SK-N-SH treated with all-trans-retinoic acid at 6 μM for 48 hours (cell line): Measurements from ENCODE around the gene MRPL51.
"Not testable (repeated sequence)": the region's sequence is repeated elsewhere in the genome, so short reads cannot be mapped to it uniquely, and the experiment has no call there.

Experiments
- ATAC-seq: fragments of 200-7000 bp; cut with Tn5 transposase; 3 replicates; pipeline ENCODE4 v1.9.1; 2020; ENCODE audit warnings: mild to moderate bottlenecking, moderate library complexity
- ARNTL ChIP-seq: fragments of 450-650 bp; formaldehyde crosslinking; IDR thresholded peaks from 2 replicates; pipeline ENCODE4 v1.5.0; 2020; ENCODE audit warnings: low read depth, mild to moderate bottlenecking, moderate library complexity, borderline replicate concordance
- BACH2 ChIP-seq: fragments of 250-450 bp; sonication (Bioruptor Pico); IDR thresholded peaks from 2 replicates; pipeline ENCODE4 v1.9.0; 2021; ENCODE audit warnings: mild to moderate bottlenecking, borderline replicate concordance
- CREB5 ChIP-seq: fragments of 250-450 bp; sonication (Bioruptor Pico); IDR thresholded peaks from 2 replicates; pipeline ENCODE4 v1.5.1; 2020; ENCODE audit warnings: low read depth, mild to moderate bottlenecking, moderate library complexity
- CSDC2 ChIP-seq: fragments of 250-450 bp; sonication (Bioruptor Pico); IDR thresholded peaks from 2 replicates; pipeline ENCODE4 v1.5.0; 2020; ENCODE audit warnings: mild to moderate bottlenecking, moderate library complexity
- CSRNP3 ChIP-seq: fragments of 250-450 bp; sonication (Bioruptor Pico); IDR thresholded peaks from 2 replicates; pipeline ENCODE4 v1.5.1; 2021; ENCODE audit warnings: mild to moderate bottlenecking, moderate library complexity
- GLIS3 ChIP-seq: fragments of 250-450 bp; sonication (Bioruptor Pico); IDR thresholded peaks from 2 replicates; pipeline ENCODE4 v1.5.0; 2020; ENCODE audit warnings: mild to moderate bottlenecking, moderate library complexity
- OSR1 ChIP-seq: fragments of 250-450 bp; sonication (Bioruptor Pico); IDR thresholded peaks from 2 replicates; pipeline ENCODE4 v1.8.0; 2022; ENCODE audit warnings: moderate library complexity, mild to moderate bottlenecking, inconsistent platforms
- PATZ1 ChIP-seq: fragments of 250-450 bp; sonication (Bioruptor Pico); IDR thresholded peaks from 2 replicates; pipeline ENCODE4 v1.8.0; 2020; ENCODE audit warnings: mild to moderate bottlenecking, moderate library complexity, borderline replicate concordance
- POU6F1 ChIP-seq: fragments of 250-450 bp; sonication (Bioruptor Pico); IDR thresholded peaks from 2 replicates; pipeline ENCODE4 v1.8.0; 2021; ENCODE audit warnings: low read depth, mild to moderate bottlenecking, moderate library complexity, borderline replicate concordance
- RARB ChIP-seq: fragments of 250-450 bp; sonication (Bioruptor Pico); IDR thresholded peaks from 2 replicates; pipeline ENCODE4 v1.8.0; 2021; ENCODE audit warnings: mild to moderate bottlenecking, moderate library complexity
- SNAI2 ChIP-seq: fragments of 250-450 bp; sonication (Bioruptor Pico); IDR thresholded peaks from 2 replicates; pipeline ENCODE4 v1.5.0; 2020; ENCODE audit warnings: mild to moderate bottlenecking, moderate library complexity
- TCF4 ChIP-seq: fragments of 250-450 bp; sonication (Bioruptor Pico); IDR thresholded peaks from 2 replicates; pipeline ENCODE4 v1.8.0; 2021; ENCODE audit warnings: mild to moderate bottlenecking, moderate library complexity, borderline replicate concordance
- TOX ChIP-seq: fragments of 250-450 bp; sonication (Bioruptor Pico); IDR thresholded peaks from 2 replicates; pipeline ENCODE4 v1.8.0; 2021; ENCODE audit warnings: mild to moderate bottlenecking, moderate library complexity, borderline replicate concordance
- ZC3H10 ChIP-seq: fragments of 250-450 bp; sonication (Bioruptor Pico); IDR thresholded peaks from 2 replicates; pipeline ENCODE4 v1.5.1; 2021; ENCODE audit warnings: mild to moderate bottlenecking, moderate library complexity
- ZFP3 ChIP-seq: fragments of 250-450 bp; sonication (Bioruptor Pico); IDR thresholded peaks from 2 replicates; pipeline ENCODE4 v1.5.0; 2020; ENCODE audit warnings: mild to moderate bottlenecking, moderate library complexity
- ZFP30 ChIP-seq: fragments of 450-650 bp; formaldehyde crosslinking; IDR thresholded peaks from 2 replicates; pipeline ENCODE4 v1.5.0; 2022; ENCODE audit warnings: mild to moderate bottlenecking, moderate library complexity
- ZNF565 ChIP-seq: fragments of 450-650 bp; formaldehyde crosslinking; conservative IDR thresholded peaks from 2 replicates; pipeline ENCODE4 v1.5.0; 2020; ENCODE audit warnings: low read depth, mild to moderate bottlenecking, moderate library complexity
- ZNF70 ChIP-seq: fragments of 450-650 bp; formaldehyde crosslinking; IDR thresholded peaks from 2 replicates; pipeline ENCODE4 v1.5.0; 2020; ENCODE audit warnings: mild to moderate bottlenecking, moderate library complexity

Gene MRPL51

GRCh38 chr12:6539314-6539682, 46.2 kb upstream of the MRPL51 start:
- TF ChIP-seq CSDC2 (CRISPR knock-in tag) (no peak), CSRNP3 (CRISPR knock-in tag) (no peak), ZC3H10 (no peak), GLIS3 (CRISPR knock-in tag) (no peak), PATZ1 (CRISPR knock-in tag) (no peak), ZNF70 (CRISPR knock-in tag) (no peak), TOX (CRISPR knock-in tag) (no peak), TCF4 (CRISPR knock-in tag) (no peak), ZNF565 (CRISPR knock-in tag) (no peak), CREB5 (no peak), RARB (CRISPR knock-in tag) (no peak), ARNTL (CRISPR knock-in tag) (no peak), ZFP3 (no peak), POU6F1 (CRISPR knock-in tag) (no peak), BACH2 (CRISPR knock-in tag) (no peak), SNAI2 (CRISPR knock-in tag) (no peak), OSR1 (no peak), ZFP30 (CRISPR knock-in tag) (no peak)
- TF ChIP-seq, all 23 proteins: peak for 0
- ATAC-seq = peak; percentile 2

GRCh38 chr12:6538420-6539313, 45.6 kb upstream of the MRPL51 start:
- ATAC-seq = no peak
- 0 out of 2 replicates have a peak, but pooled peaks have one; percentile 15 for TF ChIP-seq ZNF565 (CRISPR knock-in tag)
- no peak for TF ChIP-seq PATZ1 (CRISPR knock-in tag)

- not testable (repeated sequence) for ATAC-seq
- TF ChIP-seq ZNF70 (CRISPR knock-in tag) = peak; percentile 39; the same call in 1 of the 2 replicates
- TF ChIP-seq, all 23 proteins: peak for 1; not testable (repeated sequence) for 22
These were observed 44.7 kb upstream of the MRPL51 start for GRCh38 chr12:6537580-6538419.
